ENCODE results near the gene PLAAT5.
"Not testable (repeated sequence)": the region's sequence is repeated elsewhere in the genome, so short reads cannot be mapped to it uniquely, and the experiment has no call there.

Gene PLAAT5

DNA sequence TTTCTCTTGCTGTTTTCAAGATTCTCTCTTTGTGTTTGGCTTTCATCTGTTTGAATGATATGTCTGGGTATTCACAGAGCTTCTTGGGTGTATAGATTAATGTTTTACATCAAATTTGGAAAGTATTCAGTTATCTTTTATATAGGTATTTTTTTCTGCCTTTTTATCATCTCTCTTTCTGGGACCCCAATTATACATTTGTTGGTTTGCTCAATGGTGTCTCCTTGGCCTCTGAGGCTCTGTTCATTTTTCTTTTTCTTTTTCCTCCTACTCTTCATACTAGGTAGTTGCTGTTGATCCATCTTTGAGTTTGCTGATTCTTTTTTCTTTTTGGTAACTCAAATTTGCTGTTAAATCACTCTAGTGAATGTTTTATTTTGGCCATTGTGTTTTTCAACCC lies 14.3 kb downstream of the PLAAT5 start:
- DNase-seq, result no peak

DNA sequence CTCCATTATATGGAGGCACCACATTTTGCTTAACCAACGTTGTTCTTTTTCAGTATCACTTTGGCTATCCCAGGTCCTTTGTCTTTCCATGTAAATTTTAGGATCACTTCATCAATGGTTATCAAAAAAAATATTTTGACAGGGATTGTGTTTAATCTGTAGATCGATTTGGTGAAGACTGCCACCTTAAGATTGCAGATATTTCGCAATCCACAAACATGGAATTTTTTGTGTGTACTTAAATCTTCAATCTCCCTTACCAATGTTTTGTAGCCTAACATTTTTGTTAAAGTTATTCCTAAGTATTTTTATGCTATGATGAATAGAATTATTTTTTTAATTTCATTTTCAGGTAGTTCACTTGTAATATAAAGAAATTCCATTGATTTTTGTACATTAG lies 18.6 kb downstream of the PLAAT5 start:
- no peak for DNase-seq

DNA sequence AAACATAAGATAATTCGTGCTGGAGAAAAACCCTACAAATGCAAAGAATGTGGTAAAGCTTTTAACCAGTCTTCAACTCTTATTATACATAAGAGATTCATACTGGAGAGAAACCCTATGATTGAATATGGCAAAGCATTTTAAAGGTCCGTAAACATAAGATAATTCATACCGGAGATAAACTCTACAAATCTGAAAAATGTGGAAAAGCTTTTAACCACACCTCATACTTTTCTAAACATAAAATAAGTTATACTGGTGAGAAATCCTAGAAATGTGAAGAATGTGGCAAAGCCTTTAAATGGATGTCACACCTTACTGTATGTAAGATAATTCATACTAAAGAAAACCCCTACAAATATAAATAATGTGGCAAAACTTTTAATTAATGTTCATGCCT lies 20.7 kb downstream of the PLAAT5 start:
- DNase-seq, result no peak

DNA sequence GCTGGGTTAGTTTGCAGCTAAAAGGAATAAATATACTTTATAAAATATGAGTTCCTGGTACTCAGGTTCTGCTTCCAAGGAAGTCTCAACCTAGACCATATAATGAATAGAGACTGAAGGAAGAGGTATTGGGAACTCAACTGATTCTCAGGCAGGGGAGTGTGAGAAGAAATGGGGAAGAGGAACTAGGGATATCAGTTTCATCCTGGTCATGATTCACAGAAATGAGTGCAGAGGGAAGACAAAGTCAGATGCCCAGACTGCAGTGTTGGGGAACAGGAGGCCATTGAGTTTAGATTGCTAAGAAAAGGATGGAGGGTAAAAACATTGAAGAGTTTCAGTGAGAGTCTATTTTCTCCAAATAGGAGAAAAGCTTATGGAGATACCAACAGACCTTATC lies 28.8 kb downstream of the PLAAT5 start:
- DNase-seq, result no peak

DNA sequence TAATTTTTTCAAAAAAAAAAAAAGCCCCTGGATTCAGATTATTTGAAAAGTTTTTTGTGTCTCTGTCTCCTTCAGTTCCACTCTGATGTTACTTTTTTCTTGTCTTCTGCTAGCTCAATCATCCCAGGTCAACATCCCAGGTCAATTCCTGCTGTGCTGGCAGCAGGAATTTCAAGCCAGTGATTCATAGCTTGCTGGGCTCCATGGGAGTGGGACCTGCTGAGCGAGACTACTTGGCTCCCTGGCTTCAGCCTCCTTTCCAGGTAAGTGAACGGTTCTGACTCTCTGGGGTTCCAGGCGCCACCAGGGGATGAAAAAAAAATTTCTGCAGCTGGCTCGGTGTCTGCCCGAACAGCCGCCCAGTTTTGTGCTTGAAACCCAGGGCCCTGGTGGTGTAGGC lies 31.4 kb downstream of the PLAAT5 start:
- no peak for DNase-seq

DNA sequence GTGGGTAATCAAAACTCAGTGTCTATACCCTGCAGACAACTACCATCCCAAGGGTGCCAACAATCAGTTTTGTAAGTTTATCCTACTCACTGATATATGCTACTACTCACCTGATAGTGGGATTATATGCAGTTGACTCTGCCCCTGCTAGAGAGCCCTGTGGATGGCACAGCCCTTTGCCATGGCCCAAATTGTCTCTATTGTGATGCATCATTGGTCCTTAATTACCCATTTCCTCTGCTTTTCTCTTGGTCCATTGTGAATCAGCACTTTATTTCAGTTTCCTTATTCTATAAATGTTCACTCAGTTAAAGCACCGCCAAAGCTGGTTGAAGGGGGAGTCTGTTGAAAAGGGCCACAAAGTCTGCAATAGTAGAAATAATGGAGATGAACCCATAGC lies 42.3 kb downstream of the PLAAT5 start:
- no peak for DNase-seq

DNA sequence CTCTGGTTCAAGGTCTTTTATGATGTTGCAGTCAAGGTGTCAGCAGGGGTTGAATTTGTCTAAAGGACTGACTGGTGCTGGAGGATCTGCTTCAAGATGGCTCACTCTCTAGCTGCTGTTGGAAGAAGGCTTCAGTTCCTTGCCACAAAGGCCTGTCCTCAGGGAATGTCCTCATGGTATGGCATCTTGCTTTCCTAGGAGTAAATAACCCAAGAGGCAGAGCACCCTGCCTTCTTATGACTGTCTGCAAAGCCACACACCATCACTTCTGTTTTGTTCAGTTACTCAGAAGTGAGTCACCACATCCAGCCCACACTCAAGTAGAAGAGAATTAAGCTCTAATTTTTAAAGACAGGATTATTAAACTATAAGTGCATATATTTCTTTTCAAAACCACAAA lies 45.2 kb downstream of the PLAAT5 start:
- DNase-seq, result no peak

DNA sequence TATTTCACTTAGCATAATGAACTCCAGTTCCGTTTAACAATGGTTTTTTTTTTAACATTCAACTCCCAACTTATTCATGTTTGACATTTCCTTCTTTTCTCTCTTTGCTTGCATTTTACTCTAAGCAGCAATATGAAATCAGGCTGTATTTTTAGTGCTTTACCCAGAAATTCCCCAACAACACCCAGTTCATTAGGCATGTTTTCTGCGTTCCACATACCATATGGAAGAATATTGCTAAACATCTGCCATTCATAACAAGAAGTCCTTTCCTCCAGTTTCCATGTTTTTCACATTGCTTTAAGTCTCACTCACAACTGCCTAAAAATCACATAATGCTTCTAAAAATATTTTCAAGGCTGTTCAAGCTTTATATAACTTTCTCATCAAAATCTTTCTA lies 45.8 kb downstream of the PLAAT5 start:
- DNase-seq, result no peak

- DNase-seq, result no peak
Observed at GRCh38 chr11:63444160-63444559, 46.8 kb downstream of the PLAAT5 start.

GRCh38 chr11:63443714-63444113 lies 47.3 kb downstream of the PLAAT5 start:
- DNase-seq, result no peak

GRCh38 chr11:63435831-63436230 lies 55.1 kb downstream of the PLAAT5 start:
- DNase-seq, result not testable (repeated sequence)

DNA sequence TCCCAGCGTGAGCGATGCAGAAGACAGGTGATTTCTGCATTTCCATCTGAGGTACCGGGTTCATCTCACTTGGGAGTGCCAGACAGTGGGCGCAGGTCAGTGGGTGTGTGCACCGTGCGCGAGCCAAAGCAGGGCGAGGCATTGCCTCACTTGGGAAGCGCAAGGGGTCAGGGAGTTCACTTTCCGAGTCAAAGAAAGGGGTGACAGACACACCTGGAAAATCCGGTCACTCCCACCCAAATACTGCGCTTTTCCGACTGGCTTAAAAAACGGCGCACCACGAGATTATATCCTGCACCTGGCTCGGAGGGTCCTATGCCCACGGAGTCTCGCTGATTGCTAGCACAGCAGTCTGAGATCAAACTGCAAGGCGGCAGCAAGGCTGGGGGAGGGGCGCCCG lies 55.6 kb downstream of the PLAAT5 start:
- not testable (repeated sequence) for DNase-seq

DNA sequence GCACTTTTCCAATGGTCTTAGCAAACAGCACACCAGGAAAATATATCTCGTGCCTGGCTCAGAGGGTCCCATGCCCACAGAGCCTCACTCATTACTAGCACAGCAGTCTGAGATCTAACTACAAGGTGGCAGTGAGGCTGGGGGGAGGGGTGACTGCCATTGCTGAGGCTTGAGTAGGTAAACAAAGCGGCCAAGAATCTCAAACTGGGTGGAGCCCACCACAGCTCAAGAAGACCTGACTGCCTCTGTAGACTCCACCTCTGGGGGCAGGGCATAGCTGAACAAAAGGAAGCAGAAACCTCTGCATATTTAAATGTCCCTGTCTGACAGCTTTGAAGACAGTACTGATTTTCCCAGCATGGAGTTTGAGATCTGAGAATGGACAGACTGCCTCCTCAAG lies 60.2 kb downstream of the PLAAT5 start:
- DNase-seq, result not testable (repeated sequence)

DNA sequence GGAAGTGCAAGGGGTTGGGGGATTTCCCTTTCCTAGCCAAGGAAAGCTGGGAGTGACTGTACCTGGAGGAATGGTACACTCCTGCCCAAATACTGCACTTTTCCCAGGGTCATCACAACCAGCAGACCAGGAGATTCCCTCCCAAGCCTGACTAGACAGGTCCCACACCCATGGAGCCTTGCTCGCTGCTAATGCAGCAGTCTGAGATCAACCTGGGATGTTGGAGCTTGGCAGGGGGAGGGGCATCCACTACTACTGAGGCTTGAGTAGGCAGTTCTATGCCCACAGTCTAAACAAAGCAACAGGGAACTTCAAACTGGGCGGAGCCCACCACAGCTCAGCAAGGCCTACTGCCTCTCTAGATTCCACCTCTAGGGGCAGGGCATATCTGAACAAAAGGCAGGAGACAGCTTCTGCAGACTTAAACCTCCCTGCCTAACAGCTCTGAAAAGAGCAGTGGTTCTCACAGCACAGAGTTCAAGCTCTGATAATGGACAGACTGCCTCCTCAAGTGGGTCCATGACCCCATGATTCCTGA lies 62.9 kb downstream of the PLAAT5 start:
- DNase-seq, result no peak

GRCh38 chr11:63417174-63417852 lies 73.7 kb downstream of the PLAAT5 start:
- no peak for DNase-seq

All from activated gamma-delta T cell (primary cell).